NB4 (cell line): ENCODE data around the gene CEPT1.

ENCODE experiments used
- MYC ChIP-seq: IDR thresholded peaks from 2 replicates; pipeline ENCODE4 v1.6.1; 2011; ENCODE audit warnings: low read depth, low read length
- TF ChIP-seq, protein P1 (sequence below): IDR thresholded peaks from one replicate; pipeline ENCODE4 v1.5.1; 2012; ENCODE audit warnings: low read depth, low read length

DNA sequence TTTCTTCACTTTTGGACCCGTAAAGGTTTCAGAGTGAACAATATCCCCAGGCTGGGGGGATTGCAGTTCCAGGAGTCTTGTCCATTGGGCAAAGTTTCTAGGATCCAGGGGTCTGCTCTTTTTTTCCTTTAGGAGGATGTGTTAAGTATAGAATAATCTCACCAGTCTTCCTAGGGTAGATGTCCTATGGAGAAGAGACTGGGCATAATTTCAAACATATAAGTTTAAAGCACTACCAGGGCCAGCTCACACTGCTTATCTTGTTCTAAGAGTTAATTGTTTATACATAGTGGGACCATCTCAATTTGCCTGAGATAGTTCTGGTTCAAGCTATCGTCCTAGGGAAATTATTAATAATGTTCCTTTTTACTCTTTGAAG, 88.7 kb downstream of the CEPT1 start:
- no peak for TF ChIP-seq MYC
- TF ChIP-seq, protein P1, sequence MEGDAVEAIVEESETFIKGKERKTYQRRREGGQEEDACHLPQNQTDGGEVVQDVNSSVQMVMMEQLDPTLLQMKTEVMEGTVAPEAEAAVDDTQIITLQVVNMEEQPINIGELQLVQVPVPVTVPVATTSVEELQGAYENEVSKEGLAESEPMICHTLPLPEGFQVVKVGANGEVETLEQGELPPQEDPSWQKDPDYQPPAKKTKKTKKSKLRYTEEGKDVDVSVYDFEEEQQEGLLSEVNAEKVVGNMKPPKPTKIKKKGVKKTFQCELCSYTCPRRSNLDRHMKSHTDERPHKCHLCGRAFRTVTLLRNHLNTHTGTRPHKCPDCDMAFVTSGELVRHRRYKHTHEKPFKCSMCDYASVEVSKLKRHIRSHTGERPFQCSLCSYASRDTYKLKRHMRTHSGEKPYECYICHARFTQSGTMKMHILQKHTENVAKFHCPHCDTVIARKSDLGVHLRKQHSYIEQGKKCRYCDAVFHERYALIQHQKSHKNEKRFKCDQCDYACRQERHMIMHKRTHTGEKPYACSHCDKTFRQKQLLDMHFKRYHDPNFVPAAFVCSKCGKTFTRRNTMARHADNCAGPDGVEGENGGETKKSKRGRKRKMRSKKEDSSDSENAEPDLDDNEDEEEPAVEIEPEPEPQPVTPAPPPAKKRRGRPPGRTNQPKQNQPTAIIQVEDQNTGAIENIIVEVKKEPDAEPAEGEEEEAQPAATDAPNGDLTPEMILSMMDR, result no peak
